ENCODE data around the gene AMIGO3.

GRCh38 chr3:49720855-49721595 is 1.5 kb upstream of the AMIGO3 start:
- no peak for TF ChIP-seq EZH2 (IDR thresholded peaks at IDR 0.05)
- TF ChIP-seq, protein P1, sequence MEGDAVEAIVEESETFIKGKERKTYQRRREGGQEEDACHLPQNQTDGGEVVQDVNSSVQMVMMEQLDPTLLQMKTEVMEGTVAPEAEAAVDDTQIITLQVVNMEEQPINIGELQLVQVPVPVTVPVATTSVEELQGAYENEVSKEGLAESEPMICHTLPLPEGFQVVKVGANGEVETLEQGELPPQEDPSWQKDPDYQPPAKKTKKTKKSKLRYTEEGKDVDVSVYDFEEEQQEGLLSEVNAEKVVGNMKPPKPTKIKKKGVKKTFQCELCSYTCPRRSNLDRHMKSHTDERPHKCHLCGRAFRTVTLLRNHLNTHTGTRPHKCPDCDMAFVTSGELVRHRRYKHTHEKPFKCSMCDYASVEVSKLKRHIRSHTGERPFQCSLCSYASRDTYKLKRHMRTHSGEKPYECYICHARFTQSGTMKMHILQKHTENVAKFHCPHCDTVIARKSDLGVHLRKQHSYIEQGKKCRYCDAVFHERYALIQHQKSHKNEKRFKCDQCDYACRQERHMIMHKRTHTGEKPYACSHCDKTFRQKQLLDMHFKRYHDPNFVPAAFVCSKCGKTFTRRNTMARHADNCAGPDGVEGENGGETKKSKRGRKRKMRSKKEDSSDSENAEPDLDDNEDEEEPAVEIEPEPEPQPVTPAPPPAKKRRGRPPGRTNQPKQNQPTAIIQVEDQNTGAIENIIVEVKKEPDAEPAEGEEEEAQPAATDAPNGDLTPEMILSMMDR (IDR thresholded peaks at IDR 0.05) = no peak

All from neural progenitor cell (in vitro differentiated cells).